WI38 (cell line): ENCODE measurements around the gene APCDD1L.

Experiments used
- H3K4me3 ChIP-seq: 2 replicates; pipeline ENCODE4 v1.5.1; 2011; ENCODE audit warnings: low read depth, mild to moderate bottlenecking, control low read depth, low read length
- TF ChIP-seq, protein P1 (sequence below): IDR thresholded peaks from 2 replicates; pipeline ENCODE4 v1.5.1; 2012; ENCODE audit warnings: low read depth, mild to moderate bottlenecking, control low read depth, low read length

The APCDD1L gene

DNA sequence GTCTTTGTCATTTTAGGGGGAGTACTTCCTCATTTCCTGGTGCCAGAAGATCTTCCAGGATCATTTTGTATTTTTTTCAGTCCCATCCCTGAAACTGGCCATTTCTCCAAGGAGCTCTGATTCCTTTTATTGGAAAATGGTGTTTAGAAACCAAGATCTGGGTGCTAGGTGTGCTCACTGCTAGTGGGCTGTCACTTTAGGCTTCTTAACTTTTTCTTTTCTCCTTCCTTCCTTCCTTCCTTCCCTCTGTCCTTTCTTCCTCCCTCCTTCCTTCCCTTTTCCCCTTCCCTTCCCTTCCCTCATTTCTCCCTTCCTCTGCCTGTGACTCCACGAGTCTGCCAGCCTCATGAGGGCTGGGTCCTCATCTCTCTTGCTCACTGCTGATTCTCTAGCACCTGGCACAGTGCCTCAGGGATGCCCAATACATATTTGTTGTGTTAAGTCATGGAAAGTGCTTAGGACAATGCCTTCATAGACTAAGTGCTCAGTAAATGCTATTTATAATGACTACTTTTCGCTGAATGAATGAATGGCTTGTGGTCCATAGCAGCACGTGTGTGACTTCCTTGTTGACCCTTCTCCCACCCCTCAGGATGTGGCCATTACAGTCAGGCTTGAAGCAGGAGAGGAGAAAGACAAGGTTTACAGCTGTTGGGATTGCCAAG lies 36.9 kb downstream of the APCDD1L start:
- H3K4me3 ChIP-seq, result no peak overlapping the region
- TF ChIP-seq, protein P1, sequence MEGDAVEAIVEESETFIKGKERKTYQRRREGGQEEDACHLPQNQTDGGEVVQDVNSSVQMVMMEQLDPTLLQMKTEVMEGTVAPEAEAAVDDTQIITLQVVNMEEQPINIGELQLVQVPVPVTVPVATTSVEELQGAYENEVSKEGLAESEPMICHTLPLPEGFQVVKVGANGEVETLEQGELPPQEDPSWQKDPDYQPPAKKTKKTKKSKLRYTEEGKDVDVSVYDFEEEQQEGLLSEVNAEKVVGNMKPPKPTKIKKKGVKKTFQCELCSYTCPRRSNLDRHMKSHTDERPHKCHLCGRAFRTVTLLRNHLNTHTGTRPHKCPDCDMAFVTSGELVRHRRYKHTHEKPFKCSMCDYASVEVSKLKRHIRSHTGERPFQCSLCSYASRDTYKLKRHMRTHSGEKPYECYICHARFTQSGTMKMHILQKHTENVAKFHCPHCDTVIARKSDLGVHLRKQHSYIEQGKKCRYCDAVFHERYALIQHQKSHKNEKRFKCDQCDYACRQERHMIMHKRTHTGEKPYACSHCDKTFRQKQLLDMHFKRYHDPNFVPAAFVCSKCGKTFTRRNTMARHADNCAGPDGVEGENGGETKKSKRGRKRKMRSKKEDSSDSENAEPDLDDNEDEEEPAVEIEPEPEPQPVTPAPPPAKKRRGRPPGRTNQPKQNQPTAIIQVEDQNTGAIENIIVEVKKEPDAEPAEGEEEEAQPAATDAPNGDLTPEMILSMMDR, result no peak

DNA sequence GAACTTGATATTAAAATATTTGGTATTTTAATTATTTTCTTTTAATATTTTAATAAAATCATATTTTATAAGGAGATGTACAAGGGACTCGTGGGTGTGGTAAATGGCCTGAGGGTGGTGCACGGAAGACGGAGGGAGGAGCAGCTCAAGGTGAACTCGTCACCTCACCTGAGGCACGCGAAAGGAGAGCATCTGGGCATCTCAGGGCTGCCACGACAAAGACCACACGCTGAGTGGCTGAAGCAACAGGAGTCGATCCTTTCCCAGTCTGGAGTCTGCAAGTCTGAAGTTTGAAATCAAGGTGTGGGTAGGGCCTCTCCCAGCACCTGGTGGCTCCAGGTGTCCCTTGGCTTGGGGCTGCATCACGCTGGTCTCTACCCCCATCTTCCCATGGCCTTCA lies 39.7 kb downstream of the APCDD1L start:
- TF ChIP-seq, protein P1, result no peak
- H3K4me3 ChIP-seq, result no peak overlapping the region

DNA sequence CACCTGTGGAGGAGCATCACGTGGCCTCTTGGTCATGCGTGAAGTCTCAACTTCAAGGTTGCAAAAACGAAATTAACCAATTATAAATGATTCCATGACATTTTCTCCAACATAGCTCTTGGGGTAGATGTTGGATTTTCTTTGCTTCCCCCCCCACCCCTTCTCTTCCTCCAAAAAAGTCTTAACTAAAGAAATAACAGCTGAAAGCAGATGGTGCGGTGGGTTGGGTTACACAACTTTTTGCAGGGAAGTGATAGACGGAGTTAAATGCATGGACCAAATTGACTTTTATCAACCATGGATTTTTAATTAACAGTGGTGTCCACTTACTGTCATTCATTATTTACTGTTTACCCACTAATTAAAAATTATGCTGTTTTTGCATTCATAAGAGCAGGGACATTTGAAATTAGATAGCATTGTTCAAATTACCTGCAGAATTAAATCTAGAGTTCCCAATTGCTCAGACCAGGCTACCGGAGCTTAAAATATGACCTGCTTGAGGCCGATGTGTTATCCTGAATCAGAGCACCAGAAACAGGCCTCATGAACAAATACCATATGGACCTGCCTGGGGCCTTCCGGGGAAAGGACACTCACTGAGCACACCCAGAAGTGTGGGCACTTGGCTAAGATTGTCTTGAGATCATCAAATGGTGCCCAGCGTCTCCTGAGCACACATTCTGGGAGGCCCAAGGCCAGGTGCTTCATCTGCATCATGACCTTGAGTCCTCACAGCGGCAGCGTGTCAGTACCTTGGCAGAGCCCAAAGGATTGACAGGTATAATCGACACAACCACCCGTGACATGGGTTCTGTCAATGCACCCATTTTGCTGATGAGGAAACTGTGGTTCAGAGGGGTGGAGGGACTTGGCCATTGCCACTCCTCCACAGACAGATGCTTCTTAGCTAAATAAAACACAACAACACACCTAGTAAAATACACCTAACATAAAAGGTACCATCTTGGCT lies 41.5 kb downstream of the APCDD1L start:
- TF ChIP-seq, protein P1, result no peak
- no peak overlapping the region for H3K4me3 ChIP-seq

DNA sequence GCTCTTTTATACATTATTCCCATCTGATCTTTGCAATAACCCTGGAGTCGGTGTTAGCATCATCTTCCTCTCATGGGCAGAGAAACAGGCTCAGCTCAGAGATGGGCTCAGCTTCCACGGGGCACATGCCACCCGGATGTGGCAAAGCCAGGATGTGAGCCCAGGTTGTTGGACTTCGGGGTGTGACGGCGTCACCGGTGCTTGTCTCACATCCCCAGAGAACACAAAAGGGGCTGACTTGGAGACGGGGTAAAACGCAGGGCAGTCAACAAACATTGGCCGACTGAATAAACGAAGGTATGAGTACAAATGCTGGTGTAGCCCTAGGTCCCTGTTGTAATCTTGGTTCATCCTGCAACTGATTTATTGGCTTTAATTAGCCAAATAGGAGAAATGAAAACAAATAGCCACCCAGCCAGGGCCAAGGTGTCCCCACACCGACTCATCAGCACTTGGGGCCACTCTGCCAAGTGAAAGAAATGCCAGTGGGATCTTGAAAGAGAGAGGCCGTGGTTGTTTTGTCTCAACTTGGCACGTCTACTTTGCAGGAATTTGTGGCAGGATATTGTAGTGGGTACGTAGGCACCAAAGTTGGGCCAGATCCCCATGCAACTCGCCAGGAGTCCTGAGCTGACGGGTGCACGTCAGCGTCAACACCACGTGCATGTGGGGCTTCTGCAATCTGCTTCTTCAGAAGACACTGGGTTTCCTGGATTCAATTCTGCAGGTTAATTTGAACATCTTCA lies 42.8 kb downstream of the APCDD1L start:
- no peak overlapping the region for H3K4me3 ChIP-seq
- TF ChIP-seq, protein P1, result no peak

DNA sequence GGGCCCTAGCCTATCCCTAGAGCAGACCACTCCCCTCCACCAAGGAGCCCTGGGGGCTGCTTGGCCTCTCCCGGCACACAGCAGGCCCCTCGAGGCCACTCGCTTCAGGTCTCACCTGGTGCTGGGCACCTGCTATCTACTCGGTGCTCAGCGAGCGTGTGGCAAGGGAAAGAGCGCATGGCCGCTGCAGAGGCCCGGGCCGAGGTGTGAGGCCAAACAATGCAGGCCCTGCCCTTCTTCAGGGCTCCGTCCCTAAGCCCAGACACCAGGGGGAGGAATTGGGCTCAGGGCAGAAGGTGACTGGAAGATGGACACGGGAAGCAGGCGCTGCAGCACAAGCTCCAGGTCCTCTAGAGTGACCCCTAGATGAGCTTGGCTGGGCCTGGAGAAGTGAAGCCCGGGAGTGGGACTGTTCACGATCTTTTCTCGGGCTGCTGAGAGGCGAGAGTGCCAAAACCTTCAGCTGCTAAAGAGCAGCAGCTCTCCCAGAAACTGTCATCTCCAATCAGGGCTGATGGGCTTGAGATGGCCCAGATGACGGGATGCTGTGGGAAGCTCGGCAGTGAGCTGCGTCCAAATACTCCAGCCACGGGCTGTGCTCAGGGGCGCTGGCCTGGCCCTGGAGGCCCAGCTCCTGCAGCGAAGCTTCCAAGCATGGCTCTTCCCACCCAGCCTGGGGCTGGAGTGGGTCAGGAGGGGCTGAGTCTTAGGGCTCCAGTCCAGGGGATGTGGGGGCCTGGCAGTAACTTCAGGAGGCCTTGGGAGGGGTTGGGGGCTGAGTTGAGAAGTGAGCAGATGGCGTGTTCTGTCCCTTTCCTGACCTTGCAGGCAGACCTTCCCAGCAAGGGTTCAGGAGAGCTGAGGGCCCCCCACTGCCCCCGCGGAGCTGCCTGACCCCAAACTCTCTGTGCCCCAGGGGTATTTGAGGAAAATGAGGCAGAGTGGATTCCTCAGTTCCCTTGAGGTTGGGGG lies 43.7 kb downstream of the APCDD1L start:
- TF ChIP-seq, protein P1, result no peak
- no peak overlapping the region for H3K4me3 ChIP-seq

DNA sequence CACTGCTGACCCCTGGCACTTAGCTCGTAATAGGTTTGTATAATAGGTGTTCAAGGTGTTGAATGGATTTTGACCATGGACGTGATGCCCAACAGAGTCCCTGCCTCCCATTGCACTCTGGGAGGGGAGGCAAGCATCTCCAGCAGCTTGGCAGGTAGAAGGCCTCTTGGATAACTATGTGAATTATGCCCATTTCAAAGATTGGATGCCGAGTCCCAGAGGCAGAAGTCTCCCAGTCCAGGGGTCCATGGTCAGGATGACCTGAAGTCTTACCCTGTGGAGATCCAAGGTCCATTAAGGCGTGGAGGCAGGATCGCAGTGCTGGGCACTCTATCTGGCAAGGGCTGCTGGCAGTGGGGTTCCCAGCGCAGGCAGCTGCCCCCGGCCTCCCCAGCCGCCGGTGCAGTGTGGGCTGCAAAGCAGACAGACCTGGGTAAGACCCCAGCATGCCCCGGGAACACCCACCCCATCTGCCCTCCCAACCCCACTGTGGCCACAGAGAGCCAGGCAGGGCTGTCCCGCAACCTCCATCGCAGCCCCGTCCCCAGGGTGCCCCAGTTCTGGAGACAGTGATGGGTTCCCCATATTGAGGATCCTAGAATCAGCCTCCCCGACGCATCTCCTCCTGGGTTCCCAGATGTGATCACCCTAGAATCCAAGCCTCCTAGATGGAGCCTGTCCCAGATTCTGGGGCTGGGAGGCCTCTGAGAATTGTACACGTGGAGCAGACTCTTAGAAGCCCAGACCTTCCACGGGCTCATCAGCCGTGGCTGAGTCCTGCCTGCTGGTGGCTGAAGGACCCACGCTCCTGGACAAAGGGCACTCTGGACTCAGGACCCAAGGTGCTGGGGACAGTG lies 44.6 kb downstream of the APCDD1L start:
- H3K4me3 ChIP-seq, result no peak overlapping the region
- TF ChIP-seq, protein P1, result no peak
